Duodenal mucosa (tissue), 2 donors: ENCODE results near the gene SREBF1.

Experiments
- H3K27ac ChIP-seq: one replicate; pipeline ENCODE4 v1.7.0; 2013; ENCODE audit warnings: low read depth, low read length
- H3K27me3 ChIP-seq, 2 donors: one replicate each; pipeline ENCODE4 v1.7.0; 2013; ENCODE audit warnings: low read length in 2 of 2, control low read depth in 1 of 2; ENCODE audit not compliant: insufficient read depth in 2 of 2, control insufficient read depth in 1 of 2
- H3K36me3 ChIP-seq, 2 donors: one replicate each; pipeline ENCODE4 v1.7.0; 2013; ENCODE audit warnings: low read length in 2 of 2, control low read depth in 1 of 2; ENCODE audit not compliant: insufficient read depth in 2 of 2, control insufficient read depth in 1 of 2
- H3K4me1 ChIP-seq, 2 donors: one replicate each; pipeline ENCODE4 v1.7.0; 2013; ENCODE audit warnings: low read length in 2 of 2, control low read depth in 1 of 2; ENCODE audit not compliant: insufficient read depth in 2 of 2, control insufficient read depth in 1 of 2
- H3K4me3 ChIP-seq, 2 donors: one replicate each; pipeline ENCODE4 v1.7.0; 2013; ENCODE audit warnings: low read length in 2 of 2, low read depth in 1 of 2
- H3K9ac ChIP-seq, 2 donors: one replicate each; pipeline ENCODE4 v1.7.0; 2013; ENCODE audit warnings: low read length in 2 of 2, low read depth in 1 of 2
- H3K9me3 ChIP-seq, 2 donors: one replicate each; pipeline ENCODE4 v1.7.0; 2013; ENCODE audit warnings: low read length in 2 of 2, control low read depth in 1 of 2; ENCODE audit not compliant: control insufficient read depth in 1 of 2

The SREBF1 gene

DNA sequence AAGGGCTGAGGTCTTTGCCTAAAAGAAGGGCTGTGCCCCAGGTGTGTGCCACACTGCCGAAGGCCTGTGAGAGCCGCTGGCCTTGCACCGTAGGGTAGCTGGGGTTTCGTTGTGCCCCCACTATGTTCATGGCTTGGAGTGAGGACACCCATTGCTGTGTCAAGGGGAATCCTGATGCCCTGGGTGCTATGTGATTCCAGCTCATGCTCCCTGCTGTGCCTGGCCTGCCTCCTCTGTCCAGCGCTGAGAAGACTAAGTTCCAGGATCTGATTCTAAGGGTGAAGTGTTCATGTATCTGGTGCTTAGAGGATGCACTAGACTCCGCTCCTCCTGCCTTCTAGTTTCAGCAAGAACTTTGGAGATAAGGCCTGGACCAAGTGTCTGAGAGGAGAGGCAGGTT, 47.4 kb downstream of the SREBF1 start:
- H3K36me3 ChIP-seq: peaks cover 3 to 11% of the 10 kb centered on the region in 2 donors
- no peaks in the 10 kb centered on the region for H3K27me3 ChIP-seq
- no peak overlapping the region for H3K4me3 ChIP-seq
- H3K4me1 ChIP-seq: peaks cover 22 to 30% of the 10 kb centered on the region in 2 donors
- H3K27ac ChIP-seq: no peak overlapping the region
- no peak overlapping the region for H3K9ac ChIP-seq
- H3K9me3 ChIP-seq: no peaks in the 10 kb centered on the region

DNA sequence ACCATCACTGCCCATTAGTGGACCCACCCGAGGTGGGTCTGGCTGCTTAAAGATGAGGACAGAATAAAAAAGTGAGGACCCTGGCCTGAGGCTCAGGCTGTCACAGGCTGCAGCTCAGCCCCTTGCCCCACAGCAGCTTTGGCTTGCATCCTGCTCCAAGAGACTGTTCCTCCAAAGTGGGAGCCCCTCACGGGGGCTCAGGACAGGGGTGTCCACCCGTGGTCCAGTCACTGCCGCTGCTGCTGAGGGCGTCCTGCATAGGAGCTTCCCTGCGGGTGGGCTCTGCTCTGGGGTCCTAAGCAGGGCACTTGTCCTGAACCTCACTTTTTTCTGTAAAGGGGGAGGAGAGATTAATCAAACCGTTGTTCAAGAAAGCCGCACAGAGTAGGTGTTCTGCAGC, 47.8 kb downstream of the SREBF1 start:
- peaks cover 2 to 6% of the 10 kb centered on the region in 2 donors for H3K36me3 ChIP-seq
- H3K9me3 ChIP-seq: no peaks in the 10 kb centered on the region
- H3K4me3 ChIP-seq: no peak overlapping the region
- H3K9ac ChIP-seq: no peak overlapping the region
- no peaks in the 10 kb centered on the region for H3K27me3 ChIP-seq
- no peak overlapping the region for H3K27ac ChIP-seq
- peaks cover 27 to 34% of the 10 kb centered on the region in 2 donors for H3K4me1 ChIP-seq

DNA sequence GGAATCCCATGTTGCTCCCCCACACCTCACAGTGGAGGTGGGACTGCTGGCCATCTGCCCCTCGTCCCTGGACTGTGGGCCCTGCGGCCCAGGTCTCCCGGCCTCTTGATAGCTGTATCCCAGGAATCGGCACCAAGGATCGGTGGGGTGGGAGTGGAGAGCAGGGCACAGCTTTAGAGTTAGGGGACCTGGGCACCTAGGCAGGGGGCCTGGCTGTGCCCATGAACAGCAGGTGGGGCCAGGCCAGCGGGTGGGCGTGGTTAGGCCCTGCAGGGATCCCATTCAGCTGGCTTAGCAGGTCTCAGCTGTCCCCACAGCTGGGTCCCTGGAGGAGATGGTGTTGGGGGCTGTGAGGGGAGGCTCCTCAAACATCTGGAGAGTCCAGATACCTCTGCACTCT, 49.2 kb downstream of the SREBF1 start:
- no peaks in the 10 kb centered on the region for H3K27me3 ChIP-seq
- H3K4me3 ChIP-seq: no peak overlapping the region
- H3K9me3 ChIP-seq: no peaks in the 10 kb centered on the region
- H3K4me1 ChIP-seq: peaks cover 31 to 36% of the 10 kb centered on the region in 2 donors
- H3K27ac ChIP-seq: no peak overlapping the region
- H3K36me3 ChIP-seq: no peaks in the 10 kb centered on the region
- H3K9ac ChIP-seq: no peak overlapping the region

DNA sequence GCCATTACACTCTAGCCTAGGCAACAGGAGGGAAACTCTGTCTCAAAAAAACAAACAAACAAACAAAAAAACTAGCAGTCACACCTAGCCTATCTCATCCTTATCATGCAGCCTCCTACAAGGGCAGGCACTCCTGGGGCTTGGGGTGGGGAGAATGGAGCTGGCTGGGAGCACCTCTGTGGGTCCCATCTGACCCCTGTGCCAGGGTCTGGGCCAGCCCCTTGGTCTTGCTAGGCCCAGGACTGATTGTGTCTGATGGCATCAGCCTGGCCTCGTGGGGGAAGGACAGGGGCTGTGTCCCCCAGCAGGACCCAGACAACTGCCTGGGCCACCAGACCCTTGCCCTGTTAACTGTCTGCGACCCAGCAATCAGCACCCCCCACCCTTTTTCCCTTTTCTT, 49.8 kb downstream of the SREBF1 start:
- H3K9me3 ChIP-seq: no peaks in the 10 kb centered on the region
- H3K9ac ChIP-seq: no peak overlapping the region
- H3K27me3 ChIP-seq: no peaks in the 10 kb centered on the region
- H3K4me3 ChIP-seq: no peak overlapping the region
- no peaks in the 10 kb centered on the region for H3K36me3 ChIP-seq
- no peak overlapping the region for H3K27ac ChIP-seq
- peaks cover 29 to 33% of the 10 kb centered on the region in 2 donors for H3K4me1 ChIP-seq

DNA sequence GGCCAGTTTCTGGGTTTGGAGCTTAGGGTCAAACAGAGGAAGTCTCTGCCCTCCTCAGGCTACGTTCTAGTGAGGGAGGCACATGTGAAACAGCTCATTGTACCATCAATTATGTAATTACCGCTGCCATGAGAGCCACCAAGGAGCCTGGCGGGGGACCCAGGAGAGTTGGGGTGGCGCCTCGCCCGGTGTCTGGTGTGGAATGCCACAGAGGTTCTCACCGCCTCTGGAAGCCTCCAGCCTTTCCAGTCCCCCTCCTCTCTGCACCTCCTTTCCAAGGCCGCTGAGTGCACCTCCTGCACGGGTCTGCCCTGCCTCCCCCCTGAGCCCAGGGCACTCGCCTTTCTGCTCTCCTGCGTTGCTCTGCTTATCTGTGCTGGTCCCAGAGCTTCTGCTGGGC, 51.4 kb downstream of the SREBF1 start:
- H3K4me3 ChIP-seq: no peak overlapping the region
- no peak overlapping the region for H3K27ac ChIP-seq
- H3K4me1 ChIP-seq: peaks cover 23 to 40% of the 10 kb centered on the region in 2 donors
- no peaks in the 10 kb centered on the region for H3K27me3 ChIP-seq
- no peak overlapping the region for H3K9ac ChIP-seq
- no peaks in the 10 kb centered on the region for H3K9me3 ChIP-seq
- H3K36me3 ChIP-seq: no peaks in the 10 kb centered on the region

DNA sequence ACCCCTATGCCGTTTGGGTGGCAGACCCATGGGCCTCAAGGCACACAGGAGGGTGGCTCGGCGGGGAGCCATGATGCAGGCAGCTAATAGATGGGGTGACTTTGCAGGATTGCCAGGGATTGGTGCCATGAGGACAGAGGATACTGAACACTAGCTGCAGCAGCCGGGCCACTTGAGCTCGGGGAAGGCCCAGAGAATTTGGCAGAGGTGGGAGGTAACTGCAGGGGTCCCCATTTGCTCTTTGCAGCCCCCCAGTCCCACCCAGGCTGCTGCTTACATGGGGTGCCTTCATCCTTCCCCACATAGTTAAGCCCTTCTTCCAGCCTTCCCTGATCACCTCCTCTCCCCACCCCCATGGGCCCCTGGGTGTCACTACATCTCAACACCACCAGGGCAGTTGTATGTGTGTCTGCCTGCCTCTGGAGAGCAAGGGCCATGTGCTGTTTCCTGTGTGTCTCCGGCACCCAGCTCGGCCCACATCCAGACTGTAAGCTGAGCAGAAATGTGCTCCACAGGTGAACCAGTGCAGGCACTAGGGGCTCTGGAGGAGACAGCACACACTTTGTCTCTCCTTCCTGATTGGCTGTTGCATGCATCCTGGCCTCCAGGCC, 52.0 kb downstream of the SREBF1 start:
- no peak overlapping the region for H3K9ac ChIP-seq
- H3K27me3 ChIP-seq: no peaks in the 10 kb centered on the region
- no peaks in the 10 kb centered on the region for H3K36me3 ChIP-seq
- H3K27ac ChIP-seq: no peak overlapping the region
- peak overlapping the region in 1 of 2 donors; percentile 66 for H3K4me3 ChIP-seq
- H3K4me1 ChIP-seq: peaks cover 16 to 33% of the 10 kb centered on the region in 2 donors
- no peaks in the 10 kb centered on the region for H3K9me3 ChIP-seq

DNA sequence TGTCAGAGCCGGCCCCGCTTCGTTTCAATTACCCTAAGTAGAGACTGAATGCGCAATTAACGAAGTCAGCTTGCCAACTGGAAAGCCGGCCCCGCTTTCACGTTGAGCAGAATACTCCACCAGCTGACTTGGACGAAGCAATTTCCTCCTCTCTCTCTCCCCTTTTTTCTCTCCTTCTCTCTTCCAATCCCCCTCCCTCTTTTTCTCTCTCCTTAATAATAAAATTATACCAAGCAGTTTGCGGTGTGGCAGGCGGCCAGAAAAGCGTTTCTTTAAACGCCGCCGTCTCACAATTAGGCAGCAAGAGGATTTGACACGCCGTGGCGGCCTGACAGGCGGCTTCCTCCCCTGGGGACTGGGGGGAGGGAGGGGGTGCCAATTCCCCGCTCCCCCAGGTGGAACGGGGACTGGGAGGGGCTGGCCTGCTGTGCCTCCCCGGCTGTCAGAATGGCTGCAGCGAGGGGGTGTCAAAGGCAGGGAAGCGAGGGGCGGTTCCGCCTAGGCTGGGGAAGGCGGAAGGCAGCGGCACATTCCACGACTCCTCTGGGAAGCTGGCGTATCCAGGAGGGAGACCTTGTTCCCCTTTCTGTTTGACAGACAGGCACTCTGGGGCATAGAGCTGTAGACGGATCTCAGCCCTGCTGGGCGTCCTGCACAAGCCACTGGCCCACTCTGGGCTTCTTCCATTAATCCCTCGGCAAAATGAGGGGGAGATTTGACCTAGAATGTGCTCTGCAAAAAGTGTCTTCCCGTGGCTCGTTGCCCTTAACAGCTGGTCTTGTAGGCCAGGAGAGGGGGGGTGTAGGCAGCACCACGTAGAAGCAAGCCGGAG, 52.7 kb downstream of the SREBF1 start:
- H3K36me3 ChIP-seq: no peaks in the 10 kb centered on the region
- no peak overlapping the region for H3K9ac ChIP-seq
- peak overlapping the region; percentile 64 to 66 for H3K4me3 ChIP-seq
- peaks cover 18 to 28% of the 10 kb centered on the region in 2 donors for H3K4me1 ChIP-seq
- H3K9me3 ChIP-seq: no peaks in the 10 kb centered on the region
- H3K27ac ChIP-seq: peak overlapping the region; percentile 42
- no peaks in the 10 kb centered on the region for H3K27me3 ChIP-seq

DNA sequence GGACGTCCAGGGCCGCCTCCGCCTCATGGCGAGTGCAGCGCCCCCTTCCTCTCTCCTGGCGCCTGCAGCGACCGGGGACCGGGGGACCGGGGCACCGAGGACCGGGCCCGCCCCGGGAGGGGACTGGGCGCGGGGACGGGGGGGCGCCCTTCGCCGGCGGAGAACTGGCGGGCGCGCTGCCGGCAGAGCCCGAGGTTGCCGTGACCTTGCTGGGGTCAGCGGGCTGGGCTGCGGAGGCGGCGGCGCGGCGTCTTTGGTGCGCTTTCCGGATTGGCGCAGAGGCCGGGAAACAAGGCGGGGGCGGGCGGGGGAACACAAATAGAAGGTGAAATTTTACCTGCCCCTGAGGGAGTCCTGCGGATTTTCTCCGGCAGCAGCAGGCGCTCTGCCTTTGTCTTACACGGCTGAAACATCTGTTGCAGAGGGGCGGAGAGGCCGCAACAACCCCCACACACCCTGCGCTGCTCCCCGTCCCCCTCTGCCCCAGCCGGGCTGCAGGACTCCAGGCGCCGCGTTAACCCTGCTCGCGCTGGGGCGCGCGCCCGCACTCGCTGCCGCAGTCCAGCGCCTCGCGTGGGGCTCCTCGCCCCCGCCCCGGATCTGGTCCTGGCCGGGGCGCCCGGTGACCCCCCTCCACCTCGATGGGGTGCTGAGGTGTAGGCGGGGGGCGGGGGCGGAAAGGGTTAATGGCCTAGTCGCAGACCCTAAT, 53.5 kb downstream of the SREBF1 start:
- Histone ChIP-seq H3K9ac (peak overlapping the region in 1 of 2 donors; percentile 57), H3K9me3 (no peaks in the 10 kb centered on the region), H3K4me3 (peak overlapping the region; percentile 64 to 66), H3K27me3 (no peaks in the 10 kb centered on the region), H3K27ac (peak overlapping the region; percentile 42), H3K4me1 (peaks cover 18 to 29% of the 10 kb centered on the region in 2 donors), H3K36me3 (no peaks in the 10 kb centered on the region)

DNA sequence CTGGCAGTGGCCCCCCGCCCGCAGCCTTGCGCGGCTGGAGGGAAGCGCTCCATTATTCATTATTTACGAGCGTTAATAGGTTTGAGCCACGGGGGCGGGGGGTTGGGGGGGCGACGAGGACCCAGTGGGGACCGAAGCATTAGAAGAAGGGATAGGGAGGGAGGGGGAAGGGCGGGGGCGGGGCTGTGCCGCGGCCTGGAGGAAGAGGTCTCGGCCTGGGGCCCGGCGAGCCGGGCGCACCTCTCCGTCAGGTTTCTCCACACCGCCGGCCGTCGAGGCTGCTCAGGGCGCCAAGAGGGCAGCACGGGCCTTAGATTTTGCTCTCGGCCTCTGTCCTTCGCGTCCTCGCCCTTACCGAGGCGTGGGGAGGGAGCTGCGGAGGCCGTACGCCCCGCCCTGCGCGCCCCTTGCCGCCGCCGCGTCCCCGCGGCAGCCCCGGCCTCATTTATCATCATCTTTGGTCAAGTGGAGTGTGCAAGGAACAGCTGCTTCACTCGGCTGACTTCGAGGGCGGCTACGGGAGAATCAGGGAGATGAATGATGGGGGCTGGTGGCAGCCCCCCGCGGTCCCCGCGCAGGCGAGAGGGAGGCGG, 54.2 kb downstream of the SREBF1 start:
- Histone ChIP-seq H3K36me3 (no peaks in the 10 kb centered on the region), H3K27ac (no peak overlapping the region), H3K9me3 (no peaks in the 10 kb centered on the region), H3K4me1 (peaks cover 18 to 30% of the 10 kb centered on the region in 2 donors), H3K4me3 (peak overlapping the region; percentile 64 to 66), H3K27me3 (no peaks in the 10 kb centered on the region), H3K9ac (no peak overlapping the region)
